Renal cortical epithelial cell (primary cell): Measurements from ENCODE around the gene MPIG6B. TPM values are rescaled to one million over a fixed set of nuclear protein-coding genes. Genes with fewer than 3 reads are reported as not detected.

Experiments
- DNase-seq: peaks from one replicate; pipeline ENCODE4 v3.0.0-alpha.2; 2011; ENCODE audit warnings: low read depth
- total RNA-seq: library from RNA; depleted of rRNA; stranded (reverse); fragments of >200 nt; gene quantifications from 2 replicates; pipeline ENCODE4 v1.2.3, GENCODE V29; 2014

Gene MPIG6B
- total RNA-seq, 1 donor from 2014 or later = not detected

DNA sequence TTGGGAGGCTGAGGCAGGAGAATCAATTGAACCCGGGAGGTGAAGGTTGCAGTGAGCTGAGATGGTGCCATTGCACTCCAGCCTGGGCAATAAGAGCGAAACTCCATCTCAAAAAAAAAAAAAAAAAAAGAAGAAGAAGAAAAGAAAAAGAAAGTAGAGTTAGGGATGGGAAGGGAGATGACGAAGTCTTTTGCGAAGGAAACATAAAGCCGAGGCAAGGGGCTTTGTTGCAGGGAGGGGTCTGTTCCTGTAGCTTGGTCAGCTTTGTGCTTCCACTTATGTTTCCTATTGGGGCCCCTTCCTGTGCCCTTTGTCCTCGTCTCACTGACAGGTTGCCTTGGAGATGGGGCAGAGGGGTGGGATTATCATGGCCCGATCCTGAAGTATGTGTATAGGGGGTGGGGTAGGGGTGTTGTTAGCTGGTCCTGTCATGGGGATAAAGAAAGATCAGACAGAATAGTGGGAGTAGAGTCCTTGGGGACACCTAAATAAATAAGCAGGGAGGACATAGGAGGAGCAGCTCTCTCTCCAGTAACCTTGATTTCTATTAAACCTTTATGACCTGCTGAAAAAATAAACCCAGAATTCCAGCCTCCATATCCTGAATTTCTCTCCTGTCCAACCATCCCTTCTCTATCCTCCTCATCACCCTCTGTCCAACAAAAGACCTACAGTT is 14.3 kb downstream of the MPIG6B start:
- peak; percentile 42 for DNase-seq

DNA sequence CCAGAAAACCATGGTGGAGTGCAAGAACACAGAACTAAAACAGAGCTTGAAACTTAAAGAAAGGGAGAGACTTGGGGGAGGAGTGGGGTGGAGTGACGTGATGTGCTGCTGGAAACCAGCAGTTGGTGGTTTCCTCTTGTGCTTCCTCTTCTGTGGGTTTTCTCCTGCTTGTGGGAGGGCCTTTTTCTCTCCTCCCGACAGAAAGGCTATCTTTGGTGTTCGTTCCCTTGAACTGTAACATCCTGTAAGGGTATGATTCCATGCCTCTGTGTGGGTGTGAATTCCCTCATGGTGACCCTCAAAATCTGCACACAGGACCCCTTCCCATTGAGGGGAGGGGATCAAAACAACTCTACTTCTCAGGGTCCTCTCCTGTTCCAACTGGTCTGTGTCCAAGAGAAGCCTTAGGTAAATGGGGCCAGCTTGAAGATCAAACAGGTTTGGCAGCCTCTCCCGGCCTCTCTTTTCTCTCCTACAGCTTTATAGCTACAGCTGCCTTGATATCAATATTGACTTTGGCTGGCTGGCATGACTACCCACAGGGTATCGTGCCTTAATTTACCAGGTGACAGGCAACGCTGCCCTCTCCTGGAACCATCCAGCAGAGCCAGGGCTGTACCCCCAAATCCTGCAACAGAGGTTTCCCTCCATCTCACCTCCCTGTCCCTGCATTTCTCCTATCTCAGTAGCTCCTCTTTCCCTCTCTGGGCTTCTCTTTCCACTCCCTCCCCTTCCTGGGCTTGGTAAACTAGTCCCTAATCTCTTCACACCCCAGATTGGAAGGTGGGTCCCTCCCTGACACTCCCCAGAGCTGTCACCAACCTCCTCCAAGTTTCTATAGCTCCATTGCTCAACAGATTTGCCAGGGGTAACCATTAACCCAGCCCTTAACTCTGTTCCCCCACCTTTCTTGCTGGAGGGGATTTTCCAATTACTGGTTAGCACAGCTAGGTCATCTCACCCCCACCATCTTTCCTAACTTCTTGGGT is 15.1 kb downstream of the MPIG6B start:
- peak; percentile 96 for DNase-seq

DNA sequence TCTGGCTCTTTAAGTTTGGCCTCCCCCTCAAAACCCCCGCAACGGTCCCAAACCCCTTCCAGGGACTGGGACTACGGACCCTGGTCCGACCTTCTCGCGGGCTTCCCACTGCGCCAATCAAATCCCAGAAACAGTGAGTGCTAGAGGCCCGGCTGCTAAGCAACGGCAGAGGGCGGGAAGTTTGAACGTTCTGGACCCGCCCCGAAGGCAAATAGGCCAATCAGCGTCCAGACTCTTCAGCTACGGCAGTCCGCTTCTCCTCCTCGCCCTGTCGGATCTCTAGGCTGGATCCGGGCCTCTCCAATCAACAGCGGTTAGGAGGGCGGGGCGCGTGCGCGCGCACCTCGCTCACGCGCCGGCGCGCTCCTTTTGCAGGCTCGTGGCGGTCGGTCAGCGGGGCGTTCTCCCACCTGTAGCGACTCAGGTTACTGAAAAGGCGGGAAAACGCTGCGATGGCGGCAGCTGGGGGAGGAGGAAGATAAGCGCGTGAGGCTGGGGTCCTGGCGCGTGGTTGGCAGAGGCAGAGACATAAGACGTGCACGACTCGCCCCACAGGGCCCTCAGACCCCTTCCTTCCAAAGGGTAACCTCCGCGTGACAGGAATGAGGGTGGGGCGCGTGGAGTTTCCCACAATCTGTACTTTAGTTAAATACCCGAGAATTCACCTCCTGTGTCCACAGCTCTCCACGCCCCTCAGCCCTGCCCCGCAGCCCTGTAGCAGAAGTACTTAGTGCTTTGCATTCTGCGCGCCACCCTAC is 16.6 kb downstream of the MPIG6B start, which contains the start of gene MSH5:
MSH5 (plus strand) TSS at position 367 of the 758 bp plus-strand sequence. CDS start 462 bp downstream, outside the sequence.
- peak; percentile 98 for DNase-seq

DNA sequence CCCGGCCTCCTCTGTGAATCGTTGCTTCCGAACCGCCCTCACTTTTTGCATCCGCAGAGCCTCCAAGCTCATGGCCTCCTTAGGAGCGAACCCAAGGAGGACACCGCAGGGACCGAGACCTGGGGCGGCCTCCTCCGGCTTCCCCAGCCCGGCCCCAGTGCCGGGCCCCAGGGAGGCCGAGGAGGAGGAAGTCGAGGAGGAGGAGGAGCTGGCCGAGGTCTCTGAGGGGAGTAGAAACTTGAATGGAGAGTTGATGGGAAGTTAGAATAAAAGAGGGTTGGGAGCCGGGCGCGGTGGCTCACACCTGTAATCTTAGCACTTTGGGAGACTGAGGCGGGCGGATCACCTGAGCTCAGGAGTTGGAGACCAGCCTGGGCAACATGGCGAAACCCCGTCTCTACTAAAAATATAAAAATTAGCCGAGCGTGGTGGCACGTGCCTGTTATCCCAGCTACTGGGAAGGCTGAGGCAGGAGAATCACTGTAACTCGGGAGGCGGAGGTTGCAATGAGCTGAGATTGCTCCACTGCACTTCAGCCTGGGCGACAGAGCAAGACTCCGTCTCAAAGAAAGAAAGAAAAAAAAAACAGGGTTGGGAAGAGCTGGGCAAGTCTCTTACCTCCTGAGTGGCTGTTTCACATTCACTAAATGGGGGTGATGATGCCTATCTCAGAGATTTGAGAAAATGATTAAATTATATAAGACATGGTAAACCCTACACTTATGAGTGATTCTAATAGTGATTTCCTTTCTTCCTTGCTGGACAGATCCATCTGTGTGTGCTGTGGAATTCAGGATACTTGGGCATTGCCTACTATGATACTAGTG is 17.4 kb downstream of the MPIG6B start:
- DNase-seq = peak; percentile 25

DNA sequence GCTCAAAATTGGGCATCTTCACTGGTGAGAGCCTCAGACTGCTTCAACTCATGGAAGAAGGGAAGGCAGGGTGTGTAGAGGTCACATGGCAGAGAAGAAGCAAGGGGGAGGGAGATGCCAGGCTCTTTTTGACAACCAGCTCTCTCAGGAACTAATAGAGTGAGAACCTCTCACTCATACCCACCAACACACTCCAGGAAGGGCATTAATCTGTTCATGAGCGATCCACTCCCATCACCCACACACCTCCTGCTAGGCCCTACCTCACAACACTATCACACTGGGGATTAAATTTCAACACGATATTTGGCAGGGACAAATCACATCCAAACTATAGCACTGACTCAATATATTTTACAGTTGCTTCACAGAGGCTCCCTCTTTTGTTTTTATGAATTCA is 18.6 kb downstream of the MPIG6B start:
- no peak for DNase-seq

DNA sequence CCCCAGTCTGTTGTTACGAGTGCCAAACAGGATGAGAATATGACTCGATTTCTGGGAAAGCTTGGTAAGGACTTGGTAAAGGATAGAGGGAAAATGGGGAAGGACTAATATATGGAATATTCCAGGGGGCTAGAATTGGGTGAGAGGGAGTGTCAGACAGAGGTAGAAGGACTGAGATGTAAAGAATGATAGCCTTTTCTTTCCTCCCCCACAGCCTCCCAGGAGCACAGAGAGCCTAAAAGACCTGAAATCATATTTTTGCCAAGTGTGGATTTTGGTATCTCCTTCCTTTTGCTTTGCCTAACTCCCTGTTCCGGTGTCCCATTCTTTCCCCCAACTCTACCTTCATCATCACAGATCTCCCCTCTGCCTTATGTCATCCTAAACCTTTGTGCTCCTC is 19.7 kb downstream of the MPIG6B start:
- no peak for DNase-seq

DNA sequence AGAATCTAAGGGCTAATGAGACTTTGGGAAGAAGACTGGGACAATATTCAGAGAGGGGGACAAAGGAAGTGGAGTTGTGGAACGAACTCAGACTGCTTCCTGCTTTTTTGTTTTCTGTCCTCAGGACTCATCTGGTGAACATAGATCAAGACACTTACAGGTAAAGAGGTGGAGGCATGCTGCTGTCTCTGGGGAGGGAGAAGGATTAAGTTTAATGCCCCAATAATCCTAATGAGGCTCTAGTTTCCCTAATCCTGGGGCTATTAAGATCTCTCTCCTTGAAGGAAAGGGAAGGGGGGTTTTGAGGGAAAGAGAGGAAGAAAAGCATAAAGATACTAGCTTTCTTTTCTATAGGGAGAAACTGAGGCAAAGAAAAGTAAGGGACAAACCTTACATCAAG is 21.2 kb downstream of the MPIG6B start:
- no peak for DNase-seq

DNA sequence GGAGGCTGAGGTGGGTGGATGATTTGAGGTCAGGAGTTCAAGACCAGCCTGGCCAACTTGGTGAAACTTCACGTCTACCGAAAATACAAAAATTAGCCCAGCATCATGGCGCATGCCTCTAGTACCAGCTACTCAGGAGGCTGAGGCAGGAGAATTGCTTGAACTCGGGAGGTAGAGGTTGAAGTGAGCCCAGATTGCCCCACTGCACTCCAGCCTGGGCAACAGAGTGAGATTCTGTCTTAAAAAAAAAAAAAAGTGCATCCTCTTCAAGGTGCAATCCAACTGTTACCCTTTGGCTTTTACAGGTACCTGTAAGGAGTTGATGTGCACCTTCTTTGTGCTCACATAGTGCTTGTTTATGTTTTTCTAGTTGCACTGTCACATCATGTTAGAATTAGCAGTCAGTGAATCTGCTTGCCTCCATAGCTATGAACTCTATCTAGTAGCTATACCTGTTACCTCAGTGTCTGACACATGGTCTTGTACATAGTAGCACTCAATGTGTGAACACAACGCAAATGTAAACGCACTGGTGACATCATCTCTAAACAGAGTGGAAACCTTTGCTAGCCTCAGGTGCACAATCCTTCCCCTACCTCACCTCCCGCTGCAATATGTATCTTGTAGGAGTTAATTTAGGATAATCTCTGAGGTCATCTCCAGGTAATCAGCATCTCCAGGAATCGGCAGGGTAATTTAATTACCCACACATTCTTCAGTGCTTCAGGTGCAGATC is 26.3 kb downstream of the MPIG6B start:
- no peak for DNase-seq

DNA sequence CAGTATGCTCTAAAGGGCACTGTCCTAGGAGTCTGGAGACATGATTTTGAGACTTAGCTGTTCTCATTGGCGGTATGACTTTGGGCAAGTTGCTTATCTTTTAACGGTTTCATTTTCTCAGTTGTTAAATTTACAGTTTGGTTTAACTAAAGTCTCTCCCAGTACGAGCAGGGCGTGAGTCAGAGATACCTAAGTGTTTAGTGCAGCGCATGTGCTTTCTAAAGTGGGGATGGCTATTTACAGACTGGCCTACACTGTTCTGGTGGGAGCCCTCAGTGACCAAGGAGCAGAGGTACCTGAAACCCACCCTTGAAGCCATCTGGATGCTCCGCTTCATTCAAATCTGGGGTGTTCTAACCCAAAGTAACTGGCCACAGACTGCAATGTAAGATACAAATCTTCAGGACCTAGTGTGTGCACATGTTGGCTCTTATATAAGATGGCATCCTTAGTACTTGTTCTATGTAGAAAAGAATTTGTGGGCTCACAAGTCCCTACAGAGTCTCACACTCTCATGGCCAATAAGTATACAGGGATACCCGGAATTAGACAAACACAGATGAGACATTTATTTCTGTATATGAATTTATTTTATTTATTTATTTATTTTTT is 27.3 kb downstream of the MPIG6B start:
- no peak for DNase-seq

DNA sequence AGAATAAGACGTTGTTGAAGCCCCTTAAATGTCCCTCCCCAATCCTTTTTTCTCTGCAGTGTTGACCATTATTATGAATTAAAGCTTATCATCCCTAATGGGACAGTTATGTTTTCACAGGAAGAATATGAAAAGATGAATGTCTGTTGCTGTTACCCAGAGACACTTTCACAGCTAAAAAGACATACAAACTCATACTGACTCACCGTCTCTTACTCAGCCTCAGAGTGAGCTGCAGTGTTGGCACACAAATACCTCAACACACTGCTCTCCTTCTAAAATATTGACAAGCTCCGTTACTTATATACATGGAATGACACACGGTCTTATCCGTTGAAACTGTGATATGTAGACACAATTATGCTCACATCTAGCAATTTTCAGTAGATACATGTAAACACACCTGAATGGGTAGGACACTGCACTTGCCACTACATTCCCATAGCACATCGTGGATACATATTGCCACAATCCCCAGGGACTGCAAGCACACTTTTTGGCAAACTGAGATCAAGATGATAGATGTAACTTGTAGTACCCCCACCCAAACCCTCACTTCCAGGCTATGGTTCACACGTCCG is 29.7 kb downstream of the MPIG6B start:
- peak; percentile 36 for DNase-seq

DNA sequence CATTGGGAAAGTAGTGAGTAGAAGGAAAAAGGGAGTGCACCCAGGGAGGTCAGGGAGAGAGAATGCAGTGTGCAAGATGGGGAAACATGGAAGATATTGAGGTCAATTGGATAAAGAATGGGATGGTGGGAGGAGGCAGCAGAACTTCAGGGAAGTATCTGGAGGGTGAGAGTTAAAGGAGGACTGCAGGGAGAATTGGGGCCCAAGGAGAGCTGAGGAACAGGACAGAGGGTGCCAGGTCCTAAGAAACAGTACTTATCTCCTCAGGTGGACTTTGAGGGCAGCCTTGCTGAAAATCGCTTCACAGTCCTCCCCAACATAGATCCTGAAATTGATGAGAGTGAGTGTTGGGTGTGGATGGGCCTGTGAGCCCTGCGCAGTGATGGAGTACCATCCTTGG is 35.1 kb downstream of the MPIG6B start:
- DNase-seq = no peak

DNA sequence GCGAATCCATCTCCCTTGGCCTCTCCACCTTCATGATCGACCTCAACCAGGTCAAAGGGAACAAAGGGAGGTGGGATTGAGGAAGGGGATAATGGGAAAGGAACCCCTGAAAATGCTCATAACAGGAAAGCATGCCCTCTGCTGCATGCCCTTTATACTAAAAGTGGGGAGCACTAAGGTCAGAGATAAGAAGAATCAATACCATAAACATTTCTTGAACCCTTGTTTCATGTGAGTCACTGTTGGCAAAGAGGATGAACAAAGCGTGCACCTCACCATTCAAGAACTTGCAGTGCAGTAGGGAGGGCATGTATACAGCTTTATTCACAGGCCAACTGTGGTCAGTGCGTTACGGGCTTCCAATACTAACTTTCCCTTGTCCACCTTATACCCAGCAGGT is 37.6 kb downstream of the MPIG6B start:
- DNase-seq = no peak

DNA sequence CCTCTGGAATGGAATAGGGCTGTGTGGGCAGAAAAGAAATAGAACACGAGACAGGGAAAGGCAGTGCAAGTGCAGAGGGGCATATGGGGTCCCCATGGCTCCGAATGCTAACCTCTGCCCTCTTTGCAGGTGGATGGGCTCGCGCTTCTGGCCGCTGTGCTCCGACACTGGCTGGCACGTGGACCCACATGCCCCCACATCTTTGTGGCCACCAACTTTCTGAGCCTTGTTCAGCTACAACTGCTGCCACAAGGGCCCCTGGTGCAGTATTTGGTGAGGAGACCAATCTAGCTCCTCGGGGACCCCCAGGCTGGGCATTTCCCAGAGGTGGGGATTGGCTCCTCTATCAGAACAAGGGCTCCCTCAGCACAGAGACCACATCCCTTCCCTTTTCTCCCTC is 38.2 kb downstream of the MPIG6B start:
- DNase-seq = no peak

DNA sequence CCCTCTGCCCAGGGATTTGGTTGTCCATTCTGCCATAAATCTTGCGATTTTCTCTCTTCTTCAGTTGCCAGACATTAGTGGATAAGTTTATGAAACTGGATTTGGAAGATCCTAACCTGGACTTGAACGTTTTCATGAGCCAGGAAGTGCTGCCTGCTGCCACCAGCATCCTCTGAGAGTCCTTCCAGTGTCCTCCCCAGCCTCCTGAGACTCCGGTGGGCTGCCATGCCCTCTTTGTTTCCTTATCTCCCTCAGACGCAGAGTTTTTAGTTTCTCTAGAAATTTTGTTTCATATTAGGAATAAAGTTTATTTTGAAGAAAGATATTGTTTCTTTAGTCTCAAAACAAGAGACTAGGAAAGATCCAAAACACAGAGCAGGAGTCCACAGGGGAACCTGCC is 39.2 kb downstream of the MPIG6B start, which contains the start of gene SAPCD1:
SAPCD1 (plus strand) TSS at position 301 of the 400 bp plus-strand sequence. CDS start 399 bp downstream, outside the sequence.
- DNase-seq = no peak

DNA sequence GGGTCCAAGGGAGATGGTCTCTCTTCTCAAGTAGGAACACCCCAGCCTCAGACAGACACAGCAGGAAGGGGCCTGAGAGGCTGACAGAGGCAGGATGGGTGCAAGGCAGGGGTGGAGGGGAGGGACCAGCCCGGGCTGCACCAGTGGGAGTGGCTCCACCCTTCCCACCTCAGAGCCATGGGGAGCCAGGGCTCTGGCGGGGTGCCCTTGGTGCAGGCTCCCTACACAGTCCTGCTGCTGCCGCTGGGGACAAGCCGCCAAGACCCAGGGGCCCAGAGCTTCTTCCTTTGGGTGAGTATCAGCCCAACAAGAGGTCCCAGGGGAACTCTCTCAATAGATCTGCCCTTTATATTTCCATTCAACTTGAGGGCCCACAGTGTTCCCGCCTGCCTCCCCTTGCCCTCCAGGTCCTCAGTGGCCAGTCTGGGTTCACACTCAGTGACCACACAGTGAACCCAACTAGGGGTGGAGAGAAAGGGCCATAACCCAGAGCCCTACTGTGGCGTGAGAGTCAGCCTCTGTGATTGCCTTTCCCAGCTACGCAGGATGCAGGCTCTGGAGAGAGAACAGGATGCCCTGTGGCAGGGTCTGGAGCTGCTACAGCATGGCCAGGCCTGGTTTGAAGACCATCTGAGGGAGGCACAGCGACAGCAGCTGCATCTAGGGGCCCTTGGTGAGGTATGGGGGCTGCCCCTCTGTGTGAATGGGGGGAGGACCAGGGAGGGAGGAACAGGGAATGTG is 39.9 kb downstream of the MPIG6B start:
- no peak for DNase-seq

DNA sequence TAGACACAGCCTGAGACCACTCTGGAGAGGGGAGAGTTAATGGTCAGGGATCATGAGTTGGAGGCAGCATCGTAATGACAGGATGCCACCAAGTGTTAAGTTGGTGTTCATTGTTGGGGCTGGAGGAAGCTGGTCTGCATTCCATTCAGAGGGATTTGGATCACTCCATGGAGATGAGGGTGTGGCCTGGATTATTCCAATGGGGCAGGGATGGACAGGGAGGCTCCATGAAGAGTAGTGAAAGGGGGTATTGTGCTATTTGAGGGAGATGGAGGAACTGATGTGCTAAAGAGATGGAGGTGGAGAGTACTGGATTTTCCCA is 40.4 kb downstream of the MPIG6B start:
- DNase-seq = peak; percentile 45

DNA sequence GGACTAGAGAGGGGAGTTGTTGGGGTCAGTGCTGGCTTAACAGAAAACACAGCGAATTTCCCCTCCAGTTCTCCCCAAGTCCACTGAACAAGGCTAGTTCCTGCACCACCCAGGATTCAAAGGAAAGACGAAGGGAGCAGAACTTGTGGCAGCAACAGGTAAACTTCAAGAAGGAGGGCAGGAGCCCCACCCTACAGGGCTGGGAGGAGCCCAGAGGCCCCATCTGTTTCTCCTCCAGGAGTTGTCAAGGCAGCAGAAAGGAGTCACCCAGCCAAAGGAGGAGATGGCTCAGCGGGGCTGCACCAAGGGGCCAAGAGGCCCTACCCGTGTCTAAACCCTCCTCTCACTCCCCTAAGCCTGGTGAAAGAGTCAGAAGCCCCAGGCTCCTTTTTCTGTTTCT is 41.0 kb downstream of the MPIG6B start:
- no peak for DNase-seq

DNA sequence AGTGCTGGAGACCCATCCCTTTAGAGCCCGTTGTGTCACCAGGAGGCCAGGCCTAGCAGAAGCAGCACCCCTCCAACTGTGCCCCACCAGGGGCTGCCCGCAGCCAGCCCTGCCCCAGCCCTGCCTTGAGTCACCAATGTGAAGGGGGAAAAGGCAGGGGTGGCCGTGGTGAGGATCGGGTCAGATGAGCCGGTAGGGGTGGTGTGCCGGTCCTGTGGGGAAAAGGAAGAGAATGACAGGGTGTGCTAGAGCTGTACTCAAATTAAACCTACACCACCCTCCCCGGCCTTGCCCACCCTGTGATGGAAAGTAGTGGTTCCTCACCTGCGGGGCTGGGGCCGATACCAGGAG is 42.4 kb downstream of the MPIG6B start:
- no peak for DNase-seq
